Endothelial cell of umbilical vein (primary cell): ENCODE data around the gene APBA2.

ENCODE experiments used
- CTCF ChIP-seq, 2 donors: IDR thresholded peaks; 1 replicate in 1 of 2; 2 replicates in 1 of 2; pipeline ENCODE4 v1.5.1; 2011; ENCODE audit warnings: low read length in 2 of 2, mild to moderate bottlenecking in 2 of 2, moderate library complexity in 2 of 2, control low read depth in 1 of 2, inconsistent platforms in 1 of 2, low read depth in 1 of 2; ENCODE audit not compliant: insufficient read depth in 1 of 2; ENCODE audit errors: extremely low read depth in 1 of 2
- MYC ChIP-seq: IDR thresholded peaks from one replicate; pipeline ENCODE4 v1.6.1; 2011; ENCODE audit warnings: mild to moderate bottlenecking, low read depth, low read length
- POLR2A ChIP-seq: IDR thresholded peaks from 2 replicates; pipeline ENCODE4 v1.6.1; 2012; ENCODE audit warnings: low read depth, mild to moderate bottlenecking, control low read depth, low read length
- POLR2AphosphoS5 ChIP-seq: IDR thresholded peaks from 2 replicates; pipeline ENCODE4 v1.6.1; 2012; ENCODE audit warnings: low read depth, mild to moderate bottlenecking, control low read depth, low read length, moderate library complexity; ENCODE audit not compliant: insufficient read depth
- TF ChIP-seq, protein P1 (sequence below): IDR thresholded peaks from 2 replicates; pipeline ENCODE4 v1.6.1; 2011; ENCODE audit not compliant: insufficient read depth, insufficient read length

DNA sequence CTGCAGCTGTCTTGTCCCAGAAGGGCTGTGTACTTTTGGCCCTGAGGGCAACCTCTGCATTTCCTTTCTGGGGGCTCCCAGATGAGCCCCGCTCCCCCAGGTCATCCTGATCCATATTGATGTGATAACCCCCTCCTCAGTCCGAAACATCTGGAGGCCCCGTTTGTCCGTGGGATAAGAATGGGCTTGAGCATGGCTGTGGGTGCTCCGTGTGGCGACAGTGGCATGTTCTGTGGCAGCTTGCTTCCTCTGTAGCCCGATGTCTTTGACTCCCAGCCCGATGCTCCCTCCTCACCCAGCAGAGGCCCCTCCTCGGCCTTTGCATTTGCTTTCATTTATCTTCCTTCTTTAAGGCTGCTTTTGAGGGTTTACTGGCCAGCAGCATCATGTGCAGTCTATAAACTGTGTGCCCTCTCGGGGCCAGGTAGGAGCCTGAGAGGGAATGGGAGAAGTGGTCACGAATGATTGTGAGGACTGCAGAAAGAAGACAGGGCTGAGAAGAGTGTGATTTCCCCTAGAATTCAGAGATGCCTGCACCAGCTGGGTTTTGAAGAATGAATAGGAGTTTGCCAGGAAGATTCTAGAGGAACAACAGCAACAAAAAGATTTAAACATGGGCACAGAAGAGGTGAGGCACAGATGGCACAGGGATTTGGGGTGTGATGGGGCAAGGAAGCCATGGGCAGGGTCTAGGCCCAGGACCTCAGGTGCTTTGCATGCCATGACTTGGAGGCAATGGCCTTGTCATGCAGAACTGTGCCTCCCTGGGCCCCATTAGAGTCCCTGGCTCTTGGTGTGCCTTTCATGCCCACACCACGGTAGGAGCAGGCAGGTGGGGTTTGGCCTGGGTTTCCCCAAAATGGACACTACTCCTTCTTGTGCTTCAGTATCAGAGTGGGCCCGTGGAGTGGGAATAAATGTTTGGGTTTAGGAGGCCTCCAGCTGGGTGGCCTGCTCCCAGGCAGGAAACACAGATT lies 34.2 kb downstream of the APBA2 start:
- TF ChIP-seq POLR2A (no peak), CTCF (IDR thresholded peaks at IDR 0.05; ENCODE audit: extremely low read depth in 1 of 2, insufficient read depth in 1 of 2, low read depth in 1 of 2, low read length in 2 of 2) (no peak), POLR2AphosphoS5 (no peak), MYC (no peak)
- TF ChIP-seq, protein P1, sequence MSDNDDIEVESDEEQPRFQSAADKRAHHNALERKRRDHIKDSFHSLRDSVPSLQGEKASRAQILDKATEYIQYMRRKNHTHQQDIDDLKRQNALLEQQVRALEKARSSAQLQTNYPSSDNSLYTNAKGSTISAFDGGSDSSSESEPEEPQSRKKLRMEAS = no peak
